ENCODE measurements around the gene CARMIL1.

DNA sequence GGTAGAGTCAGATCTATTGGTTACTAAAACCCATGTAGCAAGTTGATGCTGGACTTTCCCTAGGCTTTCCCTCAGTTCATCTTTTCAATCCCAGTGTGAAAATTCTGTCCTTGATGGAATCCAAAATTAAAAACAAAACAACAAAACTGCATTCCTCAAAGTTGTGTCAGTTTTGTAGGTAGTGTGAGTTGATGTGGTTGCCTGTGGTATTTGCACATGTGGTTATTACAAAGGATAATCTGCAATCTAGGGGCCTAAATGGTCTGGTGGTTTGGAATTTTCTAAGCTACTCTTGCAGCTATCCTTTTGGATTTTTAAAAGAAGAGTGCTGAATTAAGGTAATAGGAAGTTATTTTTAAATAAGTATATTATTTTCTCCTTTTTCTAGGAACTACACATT lies 240.7 kb downstream of the CARMIL1 start:
- TF ChIP-seq, protein P1, sequence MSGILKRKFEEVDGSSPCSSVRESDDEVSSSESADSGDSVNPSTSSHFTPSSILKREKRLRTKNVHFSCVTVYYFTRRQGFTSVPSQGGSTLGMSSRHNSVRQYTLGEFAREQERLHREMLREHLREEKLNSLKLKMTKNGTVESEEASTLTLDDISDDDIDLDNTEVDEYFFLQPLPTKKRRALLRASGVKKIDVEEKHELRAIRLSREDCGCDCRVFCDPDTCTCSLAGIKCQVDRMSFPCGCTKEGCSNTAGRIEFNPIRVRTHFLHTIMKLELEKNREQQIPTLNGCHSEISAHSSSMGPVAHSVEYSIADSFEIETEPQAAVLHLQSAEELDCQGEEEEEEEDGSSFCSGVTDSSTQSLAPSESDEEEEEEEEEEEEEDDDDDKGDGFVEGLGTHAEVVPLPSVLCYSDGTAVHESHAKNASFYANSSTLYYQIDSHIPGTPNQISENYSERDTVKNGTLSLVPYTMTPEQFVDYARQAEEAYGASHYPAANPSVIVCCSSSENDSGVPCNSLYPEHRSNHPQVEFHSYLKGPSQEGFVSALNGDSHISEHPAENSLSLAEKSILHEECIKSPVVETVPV (CRISPR knock-in tag; IDR thresholded peaks at IDR 0.05): no peak
- TF ChIP-seq CSDC2 (CRISPR knock-in tag; IDR thresholded peaks at IDR 0.05) (no peak), ZFP30 (CRISPR knock-in tag; IDR thresholded peaks at IDR 0.05) (no peak), ARNTL (CRISPR knock-in tag; IDR thresholded peaks at IDR 0.05; ENCODE audit: borderline replicate concordance, low read depth) (no peak), BACH2 (CRISPR knock-in tag; IDR thresholded peaks at IDR 0.05; ENCODE audit: borderline replicate concordance) (no peak), ZNF70 (CRISPR knock-in tag; IDR thresholded peaks at IDR 0.05) (no peak), PPARA (CRISPR knock-in tag; IDR thresholded peaks at IDR 0.05; ENCODE audit: borderline replicate concordance) (no peak), TOX (CRISPR knock-in tag; IDR thresholded peaks at IDR 0.05; ENCODE audit: borderline replicate concordance) (no peak), ZFP3 (CRISPR knock-in tag; IDR thresholded peaks at IDR 0.05) (no peak), RARB (CRISPR knock-in tag; IDR thresholded peaks at IDR 0.05) (no peak)
- TF ChIP-seq, protein P2, sequence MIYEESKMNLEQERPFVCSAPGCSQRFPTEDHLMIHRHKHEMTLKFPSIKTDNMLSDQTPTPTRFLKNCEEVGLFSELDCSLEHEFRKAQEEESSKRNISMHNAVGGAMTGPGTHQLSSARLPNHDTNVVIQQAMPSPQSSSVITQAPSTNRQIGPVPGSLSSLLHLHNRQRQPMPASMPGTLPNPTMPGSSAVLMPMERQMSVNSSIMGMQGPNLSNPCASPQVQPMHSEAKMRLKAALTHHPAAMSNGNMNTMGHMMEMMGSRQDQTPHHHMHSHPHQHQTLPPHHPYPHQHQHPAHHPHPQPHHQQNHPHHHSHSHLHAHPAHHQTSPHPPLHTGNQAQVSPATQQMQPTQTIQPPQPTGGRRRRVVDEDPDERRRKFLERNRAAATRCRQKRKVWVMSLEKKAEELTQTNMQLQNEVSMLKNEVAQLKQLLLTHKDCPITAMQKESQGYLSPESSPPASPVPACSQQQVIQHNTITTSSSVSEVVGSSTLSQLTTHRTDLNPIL (CRISPR knock-in tag; IDR thresholded peaks at IDR 0.05; ENCODE audit: low read depth): no peak
- TF ChIP-seq, protein P3, sequence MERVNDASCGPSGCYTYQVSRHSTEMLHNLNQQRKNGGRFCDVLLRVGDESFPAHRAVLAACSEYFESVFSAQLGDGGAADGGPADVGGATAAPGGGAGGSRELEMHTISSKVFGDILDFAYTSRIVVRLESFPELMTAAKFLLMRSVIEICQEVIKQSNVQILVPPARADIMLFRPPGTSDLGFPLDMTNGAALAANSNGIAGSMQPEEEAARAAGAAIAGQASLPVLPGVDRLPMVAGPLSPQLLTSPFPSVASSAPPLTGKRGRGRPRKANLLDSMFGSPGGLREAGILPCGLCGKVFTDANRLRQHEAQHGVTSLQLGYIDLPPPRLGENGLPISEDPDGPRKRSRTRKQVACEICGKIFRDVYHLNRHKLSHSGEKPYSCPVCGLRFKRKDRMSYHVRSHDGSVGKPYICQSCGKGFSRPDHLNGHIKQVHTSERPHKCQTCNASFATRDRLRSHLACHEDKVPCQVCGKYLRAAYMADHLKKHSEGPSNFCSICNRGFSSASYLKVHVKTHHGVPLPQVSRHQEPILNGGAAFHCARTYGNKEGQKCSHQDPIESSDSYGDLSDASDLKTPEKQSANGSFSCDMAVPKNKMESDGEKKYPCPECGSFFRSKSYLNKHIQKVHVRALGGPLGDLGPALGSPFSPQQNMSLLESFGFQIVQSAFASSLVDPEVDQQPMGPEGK (CRISPR knock-in tag; IDR thresholded peaks at IDR 0.05; ENCODE audit: borderline replicate concordance): no peak
- TF ChIP-seq, protein P4, sequence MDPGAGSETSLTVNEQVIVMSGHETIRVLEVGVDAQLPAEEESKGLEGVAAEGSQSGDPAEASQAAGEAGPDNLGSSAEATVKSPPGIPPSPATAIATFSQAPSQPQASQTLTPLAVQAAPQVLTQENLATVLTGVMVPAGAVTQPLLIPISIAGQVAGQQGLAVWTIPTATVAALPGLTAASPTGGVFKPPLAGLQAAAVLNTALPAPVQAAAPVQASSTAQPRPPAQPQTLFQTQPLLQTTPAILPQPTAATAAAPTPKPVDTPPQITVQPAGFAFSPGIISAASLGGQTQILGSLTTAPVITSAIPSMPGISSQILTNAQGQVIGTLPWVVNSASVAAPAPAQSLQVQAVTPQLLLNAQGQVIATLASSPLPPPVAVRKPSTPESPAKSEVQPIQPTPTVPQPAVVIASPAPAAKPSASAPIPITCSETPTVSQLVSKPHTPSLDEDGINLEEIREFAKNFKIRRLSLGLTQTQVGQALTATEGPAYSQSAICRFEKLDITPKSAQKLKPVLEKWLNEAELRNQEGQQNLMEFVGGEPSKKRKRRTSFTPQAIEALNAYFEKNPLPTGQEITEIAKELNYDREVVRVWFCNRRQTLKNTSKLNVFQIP (CRISPR knock-in tag; IDR thresholded peaks at IDR 0.05; ENCODE audit: borderline replicate concordance, low read depth): no peak
